ENCODE results near the gene ZAP70. TPM values are rescaled to one million over a fixed set of nuclear protein-coding genes. Genes with fewer than 3 reads are reported as not detected.

The ZAP70 gene
- total and polyA plus RNA-seq, 10 of the 15 experiments (the other 5 are each of a cell fraction or from before 2014, with no cell fraction given) = 0.18 to 2.9 (median 1.2) TPM; not detected in 1

- ATAC-seq (no peak), FAIRE-seq (no peak), DNase-seq (ENCODE audit: low read depth, low spot score) (no peak)
- no peak overlapping the region for H2AFZ ChIP-seq (ENCODE audit: control insufficient read depth, low read depth, low read length)
- in situ Hi-C loops (cut with MboI) = no loop called here
- H4K20me1 ChIP-seq (ENCODE audit: control insufficient read depth, insufficient read depth) = no peaks in the 10 kb centered on the region
- intact Hi-C loops (cut with micrococcal nuclease; ENCODE audit: unreplicated experiment) = no loop called here
- ChIA-PET CTCF (no interaction called here), RAD21 (ENCODE audit: unreplicated experiment) (no interaction called here), SMC1A (ENCODE audit: uncharacterized antibody, unreplicated experiment) (interaction anchor here (0.6 kb wide), 1 partner anchor 302 kb away, joined by 3 read pairs; no protein-coding TSS in a partner anchor), POLR2A (no interaction called here)
- no peaks in the 10 kb centered on the region for H3K4me1 ChIP-seq (ENCODE audit: control insufficient read depth, insufficient read depth, low read length)
- no peaks in the 10 kb centered on the region for H3K27me3 ChIP-seq (replicated peaks in 1 of 2; ENCODE audit: control insufficient read depth in 2 of 2, insufficient read depth in 2 of 2, low read length in 1 of 2)
- WGBS (ENCODE audit: insufficient coverage, insufficient replicate concordance, low lambda C conversion rate, missing lambda C conversion rate) = 61% methylated on average over 2 of the region's 2 CpGs
- no peak overlapping the region for H3K4me2 ChIP-seq (ENCODE audit: control insufficient read depth, insufficient read depth)
- H3K27ac ChIP-seq (ENCODE audit: control insufficient read depth, insufficient read depth) = no peak overlapping the region
- BruUV-seq (replicated peaks) = no TSS peak
- H3K9me3 ChIP-seq (replicated peaks; ENCODE audit: control insufficient read depth, insufficient read depth, low read length) = no peaks in the 10 kb centered on the region
- no peaks in the 10 kb centered on the region for H3K79me2 ChIP-seq (ENCODE audit: control insufficient read depth, insufficient read depth, low read length)
- H3K9ac ChIP-seq (ENCODE audit: control insufficient read depth, insufficient read depth, low read length) = no peak overlapping the region
- peaks cover 0 to 3% of the 10 kb centered on the region in 2 experiments; a peak in 1 of 4 replicates for H3K36me3 ChIP-seq (ENCODE audit: control insufficient read depth in 2 of 2, insufficient read depth in 2 of 2, low read length in 1 of 2)
- H3K4me3 ChIP-seq = no peak overlapping the region
- TF ChIP-seq, protein P1, sequence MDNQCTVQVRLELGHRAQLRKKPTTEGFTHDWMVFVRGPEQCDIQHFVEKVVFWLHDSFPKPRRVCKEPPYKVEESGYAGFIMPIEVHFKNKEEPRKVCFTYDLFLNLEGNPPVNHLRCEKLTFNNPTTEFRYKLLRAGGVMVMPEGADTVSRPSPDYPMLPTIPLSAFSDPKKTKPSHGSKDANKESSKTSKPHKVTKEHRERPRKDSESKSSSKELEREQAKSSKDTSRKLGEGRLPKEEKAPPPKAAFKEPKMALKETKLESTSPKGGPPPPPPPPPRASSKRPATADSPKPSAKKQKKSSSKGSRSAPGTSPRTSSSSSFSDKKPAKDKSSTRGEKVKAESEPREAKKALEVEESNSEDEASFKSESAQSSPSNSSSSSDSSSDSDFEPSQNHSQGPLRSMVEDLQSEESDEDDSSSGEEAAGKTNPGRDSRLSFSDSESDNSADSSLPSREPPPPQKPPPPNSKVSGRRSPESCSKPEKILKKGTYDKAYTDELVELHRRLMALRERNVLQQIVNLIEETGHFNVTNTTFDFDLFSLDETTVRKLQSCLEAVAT (IDR thresholded peaks at IDR 0.05) = no peak
- TF ChIP-seq RFX5 (IDR thresholded peaks at IDR 0.05; ENCODE audit: low read depth, low read length) (no peak), USF1 (IDR thresholded peaks at IDR 0.05; ENCODE audit: borderline replicate concordance, extremely low read length, insufficient read depth, low read depth, low read length) (no peak), RCOR1 (conservative IDR thresholded peaks at IDR 0.05; ENCODE audit: low read depth, low read length) (no peak), IKZF2 (IDR thresholded peaks at IDR 0.05) (no peak), ATF2 (IDR thresholded peaks at IDR 0.05; ENCODE audit: low read length) (no peak), SKIL (IDR thresholded peaks at IDR 0.05; ENCODE audit: low read depth, poor library complexity, severe bottlenecking) (no peak), BCL3 (IDR thresholded peaks at IDR 0.05; ENCODE audit: borderline replicate concordance, insufficient read depth, low read depth, low read length, poor library complexity, severe bottlenecking) (no peak), SMAD5 (IDR thresholded peaks at IDR 0.05; ENCODE audit: low read depth) (no peak), CBX5 (IDR thresholded peaks at IDR 0.05; ENCODE audit: low read depth) (no peak), SUZ12 (IDR thresholded peaks at IDR 0.05; ENCODE audit: unreplicated experiment) (no peak), SPI1 (IDR thresholded peaks at IDR 0.05; ENCODE audit: borderline replicate concordance, insufficient read depth, low read depth, low read length) (no peak), CHD4 (IDR thresholded peaks at IDR 0.05) (no peak), FOS (IDR thresholded peaks at IDR 0.05; ENCODE audit: borderline replicate concordance, extremely low read depth, insufficient read length) (no peak), SUPT20H (IDR thresholded peaks at IDR 0.05; ENCODE audit: borderline replicate concordance, control insufficient read depth, low read depth, low read length) (no peak), RUNX3 (IDR thresholded peaks at IDR 0.05; ENCODE audit: low read length) (no peak)
Measured at GRCh38 chr2:97785818-97786217, 72.4 kb downstream of the ZAP70 start.
